ENCODE data around the gene KAT7. TPM values are rescaled to one million over a fixed set of nuclear protein-coding genes. Genes with fewer than 3 reads are reported as not detected.

KAT7 gene
- total and polyA plus RNA-seq, 10 of the 15 experiments (the other 5 are each of a cell fraction or from before 2014, with no cell fraction given): 6.6 to 45.8 (median 26.3) TPM

DNA sequence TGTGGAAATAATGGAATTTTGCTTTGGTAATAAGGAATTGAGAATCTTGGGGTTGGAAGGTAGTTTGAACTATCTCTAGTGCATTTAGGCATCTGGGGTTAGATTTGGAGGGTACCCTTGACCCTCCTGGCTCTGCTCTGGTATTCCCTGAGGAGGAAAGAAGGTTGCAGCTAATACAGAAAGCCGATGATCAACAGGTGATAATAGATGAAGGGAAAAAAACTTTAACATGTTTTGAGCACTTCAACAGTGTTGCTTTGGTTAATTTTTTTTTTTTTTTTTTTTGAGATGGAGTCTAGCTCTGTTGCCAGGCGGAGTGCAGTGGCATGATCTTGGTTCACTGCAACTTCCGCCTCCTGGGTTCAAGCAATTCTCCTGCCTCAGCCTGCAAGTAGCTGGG, 4.8 kb downstream of the KAT7 start:
- Histone ChIP-seq H4K20me1 (ENCODE audit: control insufficient read depth, insufficient read depth) (0 out of 2 replicates have a peak, but pooled peaks cover 3% of the 10 kb centered on the region), H3K4me3 (no peak overlapping the region), H3K27me3 (replicated peaks in 1 of 2; ENCODE audit: control insufficient read depth in 2 of 2, insufficient read depth in 2 of 2, low read length in 1 of 2) (no peaks in the 10 kb centered on the region), H3K4me2 (ENCODE audit: control insufficient read depth, insufficient read depth) (no peak overlapping the region; the same call in 1 of the 2 replicates), H3K4me1 (ENCODE audit: control insufficient read depth, insufficient read depth, low read length) (peaks cover 3% of the 10 kb centered on the region), H3K79me2 (ENCODE audit: control insufficient read depth, insufficient read depth, low read length) (peaks cover 40% of the 10 kb centered on the region), H3K36me3 (ENCODE audit: control insufficient read depth in 2 of 2, insufficient read depth in 2 of 2, low read length in 1 of 2) (peaks cover 4 to 25% of the 10 kb centered on the region in 2 experiments), H2AFZ (ENCODE audit: control insufficient read depth, low read depth, low read length) (no peak overlapping the region), H3K9ac (ENCODE audit: control insufficient read depth, insufficient read depth, low read length) (no peak overlapping the region), H3K27ac (ENCODE audit: control insufficient read depth, insufficient read depth) (no peak overlapping the region), H3K9me3 (replicated peaks; ENCODE audit: control insufficient read depth, insufficient read depth, low read length) (no peaks in the 10 kb centered on the region)
- no peak for ATAC-seq
- TF ChIP-seq FOXK2 (IDR thresholded peaks at IDR 0.05): no peak
- no peak for TF ChIP-seq ZNF384 (IDR thresholded peaks at IDR 0.05; ENCODE audit: borderline replicate concordance, low read depth, low read length)
- TF ChIP-seq ZZZ3 (IDR thresholded peaks at IDR 0.05; ENCODE audit: control insufficient read depth, insufficient read length, low read depth): no peak
- TF ChIP-seq, protein P1, sequence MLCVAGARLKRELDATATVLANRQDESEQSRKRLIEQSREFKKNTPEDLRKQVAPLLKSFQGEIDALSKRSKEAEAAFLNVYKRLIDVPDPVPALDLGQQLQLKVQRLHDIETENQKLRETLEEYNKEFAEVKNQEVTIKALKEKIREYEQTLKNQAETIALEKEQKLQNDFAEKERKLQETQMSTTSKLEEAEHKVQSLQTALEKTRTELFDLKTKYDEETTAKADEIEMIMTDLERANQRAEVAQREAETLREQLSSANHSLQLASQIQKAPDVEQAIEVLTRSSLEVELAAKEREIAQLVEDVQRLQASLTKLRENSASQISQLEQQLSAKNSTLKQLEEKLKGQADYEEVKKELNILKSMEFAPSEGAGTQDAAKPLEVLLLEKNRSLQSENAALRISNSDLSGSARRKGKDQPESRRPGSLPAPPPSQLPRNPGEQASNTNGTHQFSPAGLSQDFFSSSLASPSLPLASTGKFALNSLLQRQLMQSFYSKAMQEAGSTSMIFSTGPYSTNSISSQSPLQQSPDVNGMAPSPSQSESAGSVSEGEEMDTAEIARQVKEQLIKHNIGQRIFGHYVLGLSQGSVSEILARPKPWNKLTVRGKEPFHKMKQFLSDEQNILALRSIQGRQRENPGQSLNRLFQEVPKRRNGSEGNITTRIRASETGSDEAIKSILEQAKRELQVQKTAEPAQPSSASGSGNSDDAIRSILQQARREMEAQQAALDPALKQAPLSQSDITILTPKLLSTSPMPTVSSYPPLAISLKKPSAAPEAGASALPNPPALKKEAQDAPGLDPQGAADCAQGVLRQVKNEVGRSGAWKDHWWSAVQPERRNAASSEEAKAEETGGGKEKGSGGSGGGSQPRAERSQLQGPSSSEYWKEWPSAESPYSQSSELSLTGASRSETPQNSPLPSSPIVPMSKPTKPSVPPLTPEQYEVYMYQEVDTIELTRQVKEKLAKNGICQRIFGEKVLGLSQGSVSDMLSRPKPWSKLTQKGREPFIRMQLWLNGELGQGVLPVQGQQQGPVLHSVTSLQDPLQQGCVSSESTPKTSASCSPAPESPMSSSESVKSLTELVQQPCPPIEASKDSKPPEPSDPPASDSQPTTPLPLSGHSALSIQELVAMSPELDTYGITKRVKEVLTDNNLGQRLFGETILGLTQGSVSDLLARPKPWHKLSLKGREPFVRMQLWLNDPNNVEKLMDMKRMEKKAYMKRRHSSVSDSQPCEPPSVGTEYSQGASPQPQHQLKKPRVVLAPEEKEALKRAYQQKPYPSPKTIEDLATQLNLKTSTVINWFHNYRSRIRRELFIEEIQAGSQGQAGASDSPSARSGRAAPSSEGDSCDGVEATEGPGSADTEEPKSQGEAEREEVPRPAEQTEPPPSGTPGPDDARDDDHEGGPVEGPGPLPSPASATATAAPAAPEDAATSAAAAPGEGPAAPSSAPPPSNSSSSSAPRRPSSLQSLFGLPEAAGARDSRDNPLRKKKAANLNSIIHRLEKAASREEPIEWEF (IDR thresholded peaks at IDR 0.05; ENCODE audit: insufficient replicate concordance, low read depth, low read length): no peak
- no peak for TF ChIP-seq CREM (IDR thresholded peaks at IDR 0.05; ENCODE audit: low read depth)
- TF ChIP-seq CHD2 (IDR thresholded peaks at IDR 0.05; ENCODE audit: borderline replicate concordance, low read depth, low read length): no peak
- no peak for TF ChIP-seq HDAC2 (IDR thresholded peaks at IDR 0.05)
- TF ChIP-seq NFYA (IDR thresholded peaks at IDR 0.05; ENCODE audit: borderline replicate concordance, low read depth, low read length): no peak
- BruUV-seq (replicated peaks): no TSS peak
- in situ Hi-C loops (cut with MboI) (no loop called here), intact Hi-C loops (cut with micrococcal nuclease; ENCODE audit: unreplicated experiment) (no loop called here)
- no peak for DNase-seq (ENCODE audit: low read depth, low spot score)
- ChIA-PET CTCF (no interaction called here), SMC1A (ENCODE audit: uncharacterized antibody, unreplicated experiment) (interaction anchor here (0.8 kb wide), 1 partner anchor 78 kb away, joined by 3 read pairs; no protein-coding TSS in a partner anchor), RAD21 (ENCODE audit: unreplicated experiment) (no interaction called here), POLR2A (interaction anchor here (0.9 kb wide), 1 partner anchor 236 kb away, joined by 3 read pairs; no protein-coding TSS in a partner anchor)
- no peak for FAIRE-seq
- 98% methylated on average over 3 of the region's 3 CpGs for WGBS (ENCODE audit: insufficient coverage, insufficient replicate concordance, low lambda C conversion rate, missing lambda C conversion rate)

All from GM12878 (cell line).